Fibroblast of lung (primary cell): ENCODE results near the gene TPI1. TPM values are rescaled to one million over a fixed set of nuclear protein-coding genes. Genes with fewer than 3 reads are reported as not detected.
"Not testable (repeated sequence)": the region's sequence is repeated elsewhere in the genome, so short reads cannot be mapped to it uniquely, and the experiment has no call there.

Experiments
- DNase-seq, 2 donors: peaks; one replicate each; pipeline versions ENCODE4 v3.0.0 to v3.0.0-alpha.2; 2010; ENCODE audit warnings: low read depth in 2 of 2
- H2AFZ ChIP-seq: 2 replicates; pipeline ENCODE4 v1.5.1; 2012; ENCODE audit warnings: low read length, control low read depth, inconsistent platforms
- H3K27ac ChIP-seq: 2 replicates; pipeline ENCODE4 v1.5.1; 2011; ENCODE audit warnings: low read length, control low read depth; ENCODE audit not compliant: insufficient read depth
- H3K27me3 ChIP-seq: 2 replicates; pipeline ENCODE4 v1.5.1; 2011; ENCODE audit warnings: mild to moderate bottlenecking, low read length; ENCODE audit not compliant: control insufficient read depth, insufficient read depth
- H3K36me3 ChIP-seq: 2 replicates; pipeline ENCODE4 v1.5.1; 2011; ENCODE audit warnings: low read length; ENCODE audit not compliant: control insufficient read depth, insufficient read depth
- H3K4me1 ChIP-seq: 2 replicates; pipeline ENCODE4 v1.5.1; 2011; ENCODE audit warnings: low read length; ENCODE audit not compliant: control insufficient read depth, insufficient read depth; ENCODE audit errors: extremely low read depth
- H3K4me2 ChIP-seq: 2 replicates; pipeline ENCODE4 v1.5.1; 2011; ENCODE audit warnings: low read length, control low read depth; ENCODE audit not compliant: insufficient read depth; ENCODE audit errors: extremely low read depth
- H3K4me3 ChIP-seq, 4 experiments: fragments of 200-600 bp in 1 of 4; sonication (generic) in 1 of 4; replicated peaks in 1 of 4; 2 replicates each; pipeline ENCODE4 v1.5.1; 2011 to 2016; ENCODE audit warnings: low read length in 4 of 4, low read depth in 3 of 4, mild to moderate bottlenecking in 3 of 4, control low read depth in 2 of 4, inconsistent platforms in 1 of 4, mixed read lengths in 1 of 4; ENCODE audit not compliant: insufficient read depth in 1 of 4; ENCODE audit errors: control extremely low read depth in 1 of 4
- H3K79me2 ChIP-seq: 2 replicates; pipeline ENCODE4 v1.5.1; 2012; ENCODE audit warnings: mild to moderate bottlenecking, low read length, inconsistent platforms; ENCODE audit not compliant: control insufficient read depth, insufficient read depth
- H3K9ac ChIP-seq: 2 replicates; pipeline ENCODE4 v1.5.1; 2011; ENCODE audit warnings: mild to moderate bottlenecking, low read length, control low read depth; ENCODE audit not compliant: insufficient read depth
- H3K9me3 ChIP-seq: 2 replicates; pipeline ENCODE4 v1.5.1; 2012; ENCODE audit warnings: low read depth, low read length; ENCODE audit not compliant: control insufficient read depth, insufficient read depth
- H4K20me1 ChIP-seq: 2 replicates; pipeline ENCODE4 v1.5.1; 2011; ENCODE audit warnings: low read length; ENCODE audit not compliant: control insufficient read depth, insufficient read depth; ENCODE audit errors: extremely low read depth
- EZH2 ChIP-seq: IDR thresholded peaks from 2 replicates; pipeline ENCODE4 v1.5.1; 2012; ENCODE audit warnings: low read length, control low read depth, mild to moderate bottlenecking; ENCODE audit errors: missing control alignments
- polyA plus RNA-seq, 2 donors: library from polyadenylated mRNA; depleted of rRNA in 1 of 2; stranded (reverse) in 1 of 2; unstranded in 1 of 2; fragments of >200 nt; gene quantifications; 2 replicates each; pipeline ENCODE4 v1.2.1, GENCODE V29; 2011 to 2012; ENCODE audit warnings: missing spikeins in 1 of 2
- total RNA-seq: library from RNA; depleted of rRNA; stranded (reverse); fragments of >200 nt; gene quantifications from 2 replicates; pipeline ENCODE4 v1.2.1, GENCODE V29; 2014
- TF ChIP-seq, protein P1 (sequence below), 2 donors: IDR thresholded peaks in 1 of 2; conservative IDR thresholded peaks in 1 of 2; 1 replicate in 1 of 2; 2 replicates in 1 of 2; pipeline ENCODE4 v1.5.1; 2011 to 2012; ENCODE audit warnings: low read length in 2 of 2, control low read depth in 1 of 2, inconsistent platforms in 1 of 2, low read depth in 1 of 2, mild to moderate bottlenecking in 1 of 2

Gene TPI1
- total and polyA plus RNA-seq, 2 donors (not counting 1 experiment from before 2014, with no cell fraction given) = 934 to 1,654 TPM

DNA sequence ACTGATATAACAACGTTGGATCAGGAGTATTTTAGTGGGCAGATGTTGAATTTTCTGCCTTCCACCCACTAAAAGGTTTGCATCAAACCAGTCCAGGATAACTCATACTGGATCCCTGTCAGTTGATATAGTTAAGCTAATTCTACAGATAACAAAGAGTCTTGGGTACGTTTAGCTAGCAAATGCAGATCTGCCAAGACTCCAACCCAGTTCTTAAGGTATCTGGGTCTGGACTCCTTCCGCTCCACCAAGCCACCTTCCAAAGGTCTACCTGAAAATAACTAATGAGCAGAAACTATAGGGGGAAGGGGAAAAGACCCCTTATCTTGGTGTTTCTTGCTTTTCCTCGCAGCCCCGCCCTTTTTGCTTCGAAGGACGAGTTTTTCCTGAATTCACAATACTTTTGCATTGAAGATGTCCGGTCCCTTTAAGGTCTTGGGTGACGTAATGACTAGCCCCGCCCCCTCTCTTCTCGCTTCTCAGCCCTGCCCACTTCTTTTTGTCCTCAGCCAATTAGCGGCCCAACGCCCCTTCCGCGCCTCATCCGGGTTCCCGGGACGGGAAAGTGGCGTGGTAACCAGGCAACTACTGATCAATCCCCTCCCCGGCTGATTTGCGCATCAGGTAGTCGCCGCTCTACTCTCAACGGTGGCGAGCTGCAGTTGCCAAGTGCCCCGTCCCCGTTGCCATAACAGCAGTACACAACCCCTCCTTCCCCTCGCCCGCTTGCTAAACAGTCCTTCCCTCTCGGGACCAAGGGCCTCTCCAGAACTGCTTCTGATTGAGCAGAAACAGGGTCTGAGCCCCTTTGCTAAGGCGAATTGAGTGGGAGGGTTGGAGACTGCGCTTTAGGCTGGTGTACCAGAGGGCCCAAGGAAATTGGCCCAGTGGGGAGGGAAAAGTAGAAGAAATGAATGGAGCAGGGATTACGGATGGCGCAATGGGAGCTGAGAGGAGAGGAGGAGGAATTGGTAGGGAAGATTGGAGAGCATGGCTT lies 37.2 kb downstream of the TPI1 start, which contains the start of gene LRRC23:
TSS of gene LRRC23 (plus strand) at position 543 of the 997 bp plus-strand sequence. CDS start 812 bp downstream, outside the sequence.
- peak within 1 kb of the TSS; percentile 82 for H2AFZ ChIP-seq
- H3K27ac ChIP-seq = peak within 1 kb of the TSS; percentile 75
- H3K27me3 ChIP-seq = no peaks in the 10 kb centered on the region
- H3K4me3 ChIP-seq = peak within 1 kb of the TSS; percentile 54 to 89 (median 70)
- H3K4me1 ChIP-seq = peaks cover 2% of the 10 kb centered on the region
- H3K9me3 ChIP-seq = no peaks in the 10 kb centered on the region
- peak within 1 kb of the TSS; percentile 93 for H3K4me2 ChIP-seq
- no peaks in the 10 kb centered on the region for H3K79me2 ChIP-seq
- H4K20me1 ChIP-seq = no peaks in the 10 kb centered on the region
- TF ChIP-seq EZH2 = no peak
- TF ChIP-seq, protein P1, sequence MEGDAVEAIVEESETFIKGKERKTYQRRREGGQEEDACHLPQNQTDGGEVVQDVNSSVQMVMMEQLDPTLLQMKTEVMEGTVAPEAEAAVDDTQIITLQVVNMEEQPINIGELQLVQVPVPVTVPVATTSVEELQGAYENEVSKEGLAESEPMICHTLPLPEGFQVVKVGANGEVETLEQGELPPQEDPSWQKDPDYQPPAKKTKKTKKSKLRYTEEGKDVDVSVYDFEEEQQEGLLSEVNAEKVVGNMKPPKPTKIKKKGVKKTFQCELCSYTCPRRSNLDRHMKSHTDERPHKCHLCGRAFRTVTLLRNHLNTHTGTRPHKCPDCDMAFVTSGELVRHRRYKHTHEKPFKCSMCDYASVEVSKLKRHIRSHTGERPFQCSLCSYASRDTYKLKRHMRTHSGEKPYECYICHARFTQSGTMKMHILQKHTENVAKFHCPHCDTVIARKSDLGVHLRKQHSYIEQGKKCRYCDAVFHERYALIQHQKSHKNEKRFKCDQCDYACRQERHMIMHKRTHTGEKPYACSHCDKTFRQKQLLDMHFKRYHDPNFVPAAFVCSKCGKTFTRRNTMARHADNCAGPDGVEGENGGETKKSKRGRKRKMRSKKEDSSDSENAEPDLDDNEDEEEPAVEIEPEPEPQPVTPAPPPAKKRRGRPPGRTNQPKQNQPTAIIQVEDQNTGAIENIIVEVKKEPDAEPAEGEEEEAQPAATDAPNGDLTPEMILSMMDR (conservative IDR thresholded peaks at IDR 0.05 in 1 of 2, IDR thresholded peaks at IDR 0.05 in 1 of 2; ENCODE audit: low read depth in 1 of 2, low read length in 2 of 2) = no peak
- DNase-seq = peak; percentile 92 to 94
- H3K36me3 ChIP-seq = no peaks in the 10 kb centered on the region
- peak within 1 kb of the TSS; percentile 66 for H3K9ac ChIP-seq

DNA sequence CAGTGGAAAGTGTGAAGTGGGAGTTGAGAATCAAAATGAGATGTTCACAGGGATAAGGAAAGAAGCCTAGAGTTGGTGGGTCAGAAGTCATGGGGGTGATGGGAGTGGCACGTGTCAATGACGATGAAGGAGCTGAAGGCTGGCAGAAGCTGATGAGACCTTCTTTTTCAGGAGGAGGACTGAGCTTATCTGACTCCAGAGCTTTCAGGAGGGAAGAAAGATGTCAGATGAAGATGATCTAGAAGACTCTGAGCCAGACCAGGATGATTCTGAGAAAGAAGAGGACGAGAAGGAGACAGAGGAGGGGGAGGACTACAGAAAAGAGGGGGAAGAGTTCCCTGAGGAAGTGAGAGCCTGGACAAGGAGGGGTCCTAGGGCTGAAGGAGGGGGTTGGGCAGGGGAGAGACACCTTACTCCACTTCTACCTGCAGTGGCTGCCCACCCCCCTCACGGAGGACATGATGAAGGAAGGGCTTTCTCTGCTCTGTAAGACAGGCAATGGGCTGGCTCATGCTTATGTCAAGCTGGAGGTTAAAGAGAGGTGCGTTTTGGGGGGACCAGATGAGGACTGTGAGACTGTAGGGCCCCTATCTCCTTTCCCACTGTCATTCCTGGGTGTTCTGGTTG lies 38.2 kb downstream of the TPI1 start:
- no peaks in the 10 kb centered on the region for H3K36me3 ChIP-seq
- DNase-seq = no peak
- H2AFZ ChIP-seq = no peak overlapping the region
- H3K4me2 ChIP-seq = peak overlapping the region; percentile 93
- no peaks in the 10 kb centered on the region for H4K20me1 ChIP-seq
- H3K79me2 ChIP-seq = no peaks in the 10 kb centered on the region
- H3K9me3 ChIP-seq = no peaks in the 10 kb centered on the region
- TF ChIP-seq, protein P1 (conservative IDR thresholded peaks at IDR 0.05 in 1 of 2, IDR thresholded peaks at IDR 0.05 in 1 of 2; ENCODE audit: low read depth in 1 of 2, low read length in 2 of 2) = no peak
- no peaks in the 10 kb centered on the region for H3K27me3 ChIP-seq
- peak overlapping the region; percentile 75 for H3K27ac ChIP-seq
- peaks cover 2% of the 10 kb centered on the region for H3K4me1 ChIP-seq
- H3K9ac ChIP-seq = peak overlapping the region; percentile 66
- H3K4me3 ChIP-seq = peak overlapping the region; percentile 54 to 89 (median 70)

DNA sequence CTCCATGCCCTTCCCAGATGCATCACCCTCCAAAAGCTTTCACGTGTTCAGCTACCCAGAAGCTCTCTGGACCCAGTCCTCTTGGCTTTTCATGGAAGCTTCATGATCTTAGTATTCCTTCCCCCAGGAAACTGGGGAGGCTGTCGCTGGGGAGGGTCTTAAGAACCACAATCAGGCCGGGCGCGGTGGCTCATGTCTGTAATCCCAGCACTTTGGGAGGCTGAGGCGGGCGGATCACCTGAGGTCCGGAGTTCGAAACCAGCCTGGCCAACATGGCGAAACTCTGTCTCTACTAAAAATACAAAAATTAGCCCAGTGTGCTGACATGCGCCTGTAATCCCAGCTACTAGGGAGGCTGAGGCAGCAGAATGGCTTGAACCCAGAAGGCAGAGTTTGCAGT lies 40.8 kb downstream of the TPI1 start:
- H3K4me1 ChIP-seq, H3K9ac ChIP-seq, DNase-seq, H3K4me3 ChIP-seq, H3K4me2 ChIP-seq, H2AFZ ChIP-seq, H4K20me1 ChIP-seq, H3K36me3 ChIP-seq, H3K27ac ChIP-seq, H3K27me3 ChIP-seq, H3K79me2 ChIP-seq, H3K9me3 ChIP-seq: not testable (repeated sequence)
